Immature natural killer cell (primary cell): ENCODE data around the gene PGK1. TPM values are rescaled to one million over a fixed set of nuclear protein-coding genes. Genes with fewer than 3 reads are reported as not detected.
"Not testable (repeated sequence)": the region's sequence is repeated elsewhere in the genome, so short reads cannot be mapped to it uniquely, and the experiment has no call there.

Experiments
- DNase-seq, 3 donors: peaks; one replicate each; pipeline ENCODE4 v3.0.0; 2022; ENCODE audit warnings: mixed read lengths in 1 of 3
- H3K27ac Mint-ChIP-seq, 6 donors: one replicate each; pipeline ENCODE4 v1.8.0; 2020; ENCODE audit warnings: mixed read lengths in 6 of 6, mild to moderate bottlenecking in 5 of 6, inconsistent platforms in 4 of 6, moderate library complexity in 3 of 6
- H3K27me3 Mint-ChIP-seq, 3 donors: one replicate each; pipeline ENCODE4 v1.8.0; 2020 to 2021; ENCODE audit warnings: low read depth in 3 of 3, mild to moderate bottlenecking in 3 of 3, mixed read lengths in 3 of 3, moderate library complexity in 3 of 3, inconsistent platforms in 1 of 3
- H3K36me3 Mint-ChIP-seq, 3 donors: one replicate each; pipeline ENCODE4 v1.8.0; 2020; ENCODE audit warnings: mixed read lengths in 3 of 3, inconsistent platforms in 2 of 3, mild to moderate bottlenecking in 2 of 3
- H3K4me1 Mint-ChIP-seq, 2 donors: one replicate each; pipeline ENCODE4 v1.8.0; 2020; ENCODE audit warnings: inconsistent platforms in 2 of 2, mild to moderate bottlenecking in 2 of 2, mixed read lengths in 2 of 2, moderate library complexity in 1 of 2
- H3K4me3 Mint-ChIP-seq, 5 donors: one replicate each; pipeline ENCODE4 v1.8.0; 2020; ENCODE audit warnings: mild to moderate bottlenecking in 5 of 5, mixed read lengths in 5 of 5, inconsistent platforms in 3 of 5, moderate library complexity in 3 of 5
- H3K9me3 Mint-ChIP-seq, 6 donors: one replicate each; pipeline ENCODE4 v1.8.0; 2020; ENCODE audit warnings: mild to moderate bottlenecking in 6 of 6, mixed read lengths in 6 of 6, inconsistent platforms in 4 of 6, moderate library complexity in 3 of 6
- polyA plus RNA-seq, 3 donors: library from polyadenylated mRNA; unstranded; fragments of 300-500 nt; fragmentation: Illumina TruSeq; gene quantifications; one replicate each; pipeline ENCODE4 v1.2.3, GENCODE V29; 2021

Gene PGK1
- polyA plus RNA-seq, 3 donors from 2014 or later = 383 to 645 (median 581) TPM

GRCh38 chrX:78124307-78124706 is 20.3 kb downstream of the PGK1 start:
- H3K4me3 Mint-ChIP-seq = no peak overlapping the region
- peaks cover 0 to 14% (median 3%) of the 10 kb centered on the region in 3 donors for H3K36me3 Mint-ChIP-seq
- peaks cover 0 to 3% (median 0%) of the 10 kb centered on the region in 3 donors for H3K27me3 Mint-ChIP-seq
- H3K4me1 Mint-ChIP-seq = peaks cover 0 to 2% of the 10 kb centered on the region in 2 donors
- peak overlapping the region in 3 of 6 donors; percentile 27 to 40 (median 39) for H3K27ac Mint-ChIP-seq
- H3K9me3 Mint-ChIP-seq = no peaks in the 10 kb centered on the region
- DNase-seq = no peak

GRCh38 chrX:78125148-78125547 is 21.1 kb downstream of the PGK1 start:
- no peak for DNase-seq
- Mint-ChIP-seq H3K27ac (peak overlapping the region in 2 of 6 donors; percentile 3 to 41), H3K9me3 (no peaks in the 10 kb centered on the region), H3K4me3 (no peak overlapping the region), H3K36me3 (peaks cover 0 to 15% (median 3%) of the 10 kb centered on the region in 3 donors), H3K27me3 (peaks cover 0 to 3% (median 3%) of the 10 kb centered on the region in 3 donors), H3K4me1 (peaks cover 0 to 2% of the 10 kb centered on the region in 2 donors)

- H3K27me3 Mint-ChIP-seq, H3K9me3 Mint-ChIP-seq, H3K4me3 Mint-ChIP-seq, H3K4me1 Mint-ChIP-seq, H3K27ac Mint-ChIP-seq, DNase-seq: not testable (repeated sequence)
- peaks cover 0 to 15% (median 3%) of the 10 kb centered on the region in 3 donors for H3K36me3 Mint-ChIP-seq
These were observed 21.7 kb downstream of the PGK1 start for GRCh38 chrX:78125781-78126180.

- Mint-ChIP-seq H3K27ac (peak overlapping the region in 1 of 6 donors; percentile 18), H3K36me3 (peaks cover 0 to 8% (median 0%) of the 10 kb centered on the region in 3 donors), H3K27me3 (peaks cover 0 to 3% (median 3%) of the 10 kb centered on the region in 3 donors), H3K9me3 (no peaks in the 10 kb centered on the region), H3K4me1 (peaks cover 0 to 2% of the 10 kb centered on the region in 2 donors), H3K4me3 (no peak overlapping the region)
- DNase-seq = no peak
These were observed 25.7 kb downstream of the PGK1 start for GRCh38 chrX:78129714-78130113.

- no peak overlapping the region for H3K4me3 Mint-ChIP-seq
- no peak for DNase-seq
- H3K36me3 Mint-ChIP-seq = peaks cover 0 to 5% (median 0%) of the 10 kb centered on the region in 3 donors
- H3K27me3 Mint-ChIP-seq = peaks cover 0 to 3% (median 3%) of the 10 kb centered on the region in 3 donors
- peak overlapping the region in 1 of 6 donors; percentile 15 for H3K27ac Mint-ChIP-seq
- no peaks in the 10 kb centered on the region for H3K9me3 Mint-ChIP-seq
- H3K4me1 Mint-ChIP-seq = peaks cover 0 to 2% of the 10 kb centered on the region in 2 donors
These were observed 26.3 kb downstream of the PGK1 start for GRCh38 chrX:78130396-78130795.

- no peak for DNase-seq
- Mint-ChIP-seq H3K27ac (peak overlapping the region in 3 of 6 donors; percentile 21 to 55 (median 51)), H3K4me1 (peaks cover 0 to 2% of the 10 kb centered on the region in 2 donors), H3K4me3 (no peak overlapping the region), H3K36me3 (peaks cover 0 to 3% (median 0%) of the 10 kb centered on the region in 3 donors), H3K9me3 (no peaks in the 10 kb centered on the region), H3K27me3 (peaks cover 0 to 3% (median 1%) of the 10 kb centered on the region in 3 donors)
These were observed 27.1 kb downstream of the PGK1 start for GRCh38 chrX:78131117-78131516.

- H3K9me3 Mint-ChIP-seq = no peaks in the 10 kb centered on the region
- peaks cover 0 to 3% (median 0%) of the 10 kb centered on the region in 3 donors for H3K36me3 Mint-ChIP-seq
- no peak overlapping the region for H3K4me3 Mint-ChIP-seq
- peaks cover 0 to 3% (median 0%) of the 10 kb centered on the region in 3 donors for H3K27me3 Mint-ChIP-seq
- no peak for DNase-seq
- H3K27ac Mint-ChIP-seq = no peak overlapping the region
- peaks cover 0 to 2% of the 10 kb centered on the region in 2 donors for H3K4me1 Mint-ChIP-seq
These were observed 29.4 kb downstream of the PGK1 start for GRCh38 chrX:78133238-78133960.

- H3K27ac Mint-ChIP-seq = peak within 1 kb of the TSS; percentile 58 to 93 (median 82)
- no peaks in the 10 kb centered on the region for H3K36me3 Mint-ChIP-seq
- H3K9me3 Mint-ChIP-seq = no peaks in the 10 kb centered on the region
- peaks cover 1 to 6% (median 3%) of the 10 kb centered on the region in 3 donors for H3K27me3 Mint-ChIP-seq
- peaks cover 5 to 9% of the 10 kb centered on the region in 2 donors for H3K4me1 Mint-ChIP-seq
- peak; percentile 76 to 78 (median 78) for DNase-seq
- peak within 1 kb of the TSS; percentile 87 to 93 (median 91) for H3K4me3 Mint-ChIP-seq
These were observed 35.4 kb downstream of the PGK1 start, which contains the start of gene TAF9B for GRCh38 chrX:78139160-78140123. Gene TAF9B, minus strand, starts transcription at chrX:78139650. Its CDS starts 39 bp downstream, at chrX:78139611.

- H3K4me3 Mint-ChIP-seq = peak overlapping the region; percentile 62 to 93 (median 91)
These were observed 36.2 kb downstream of the PGK1 start for GRCh38 chrX:78140206-78140605.

GRCh38 chrX:78147002-78147540 is 43.0 kb downstream of the PGK1 start:
- not testable (repeated sequence) for H3K4me1 Mint-ChIP-seq, H3K36me3 Mint-ChIP-seq, DNase-seq, H3K4me3 Mint-ChIP-seq
- H3K27ac Mint-ChIP-seq = peak overlapping the region in 1 of 6 donors; percentile 24
- H3K9me3 Mint-ChIP-seq = peaks cover 0 to 18% (median 10%) of the 10 kb centered on the region in 6 donors
- H3K27me3 Mint-ChIP-seq = peaks cover 2 to 25% (median 7%) of the 10 kb centered on the region in 3 donors

More at GRCh38 chrX:78140206-78140605, 36.2 kb downstream of the PGK1 start:
- H3K9me3 Mint-ChIP-seq = no peaks in the 10 kb centered on the region
- no peaks in the 10 kb centered on the region for H3K36me3 Mint-ChIP-seq
- peaks cover 1 to 6% (median 3%) of the 10 kb centered on the region in 3 donors for H3K27me3 Mint-ChIP-seq
- peaks cover 5 to 9% of the 10 kb centered on the region in 2 donors for H3K4me1 Mint-ChIP-seq
- no peak for DNase-seq
- peak overlapping the region in 1 of 6 donors; percentile 0 for H3K27ac Mint-ChIP-seq

GRCh38 chrX:78157373-78157772 is 53.3 kb downstream of the PGK1 start:
- not testable (repeated sequence) for H3K4me3 Mint-ChIP-seq, H3K9me3 Mint-ChIP-seq, H3K27ac Mint-ChIP-seq, DNase-seq, H3K4me1 Mint-ChIP-seq, H3K36me3 Mint-ChIP-seq
- peaks cover 0 to 21% (median 2%) of the 10 kb centered on the region in 3 donors for H3K27me3 Mint-ChIP-seq

- not testable (repeated sequence) for H3K4me3 Mint-ChIP-seq, H3K9me3 Mint-ChIP-seq, DNase-seq, H3K36me3 Mint-ChIP-seq, H3K4me1 Mint-ChIP-seq, H3K27ac Mint-ChIP-seq
- peaks cover 0 to 24% (median 2%) of the 10 kb centered on the region in 3 donors for H3K27me3 Mint-ChIP-seq
These were observed 53.8 kb downstream of the PGK1 start for GRCh38 chrX:78157846-78158245.

- not testable (repeated sequence) for H3K27ac Mint-ChIP-seq, H3K4me1 Mint-ChIP-seq
These were observed 56.7 kb downstream of the PGK1 start for GRCh38 chrX:78160711-78161110.

More at GRCh38 chrX:78160711-78161110, 56.7 kb downstream of the PGK1 start:
- not testable (repeated sequence) for H3K36me3 Mint-ChIP-seq, H3K9me3 Mint-ChIP-seq, H3K4me3 Mint-ChIP-seq, DNase-seq
- H3K27me3 Mint-ChIP-seq = peaks cover 0 to 21% (median 2%) of the 10 kb centered on the region in 3 donors
